HepG2 (cell line): ENCODE measurements around the gene UBXN2A. TPM values are rescaled to one million over a fixed set of nuclear protein-coding genes. Genes with fewer than 3 reads are reported as not detected.

Source experiments
- CAMTA2 ChIP-seq: sonication (generic); formaldehyde crosslinking; IDR thresholded peaks from 2 replicates; pipeline ENCODE4 v1.4.0; 2020; ENCODE audit warnings: mild to moderate bottlenecking, missing genetic modification reagents, borderline replicate concordance
- JUN ChIP-seq: sonication (generic); formaldehyde crosslinking; IDR thresholded peaks from 2 replicates; pipeline ENCODE4 v1.4.0; 2020; ENCODE audit warnings: mild to moderate bottlenecking, missing genetic modification reagents
- MAZ ChIP-seq, 2 experiments: sonication (generic) in 1 of 2; formaldehyde crosslinking in 1 of 2; IDR thresholded peaks; 2 replicates each; pipeline versions ENCODE4 v1.5.0 to v1.6.1; 2012 to 2020; ENCODE audit warnings: low read depth in 2 of 2, mild to moderate bottlenecking in 2 of 2, borderline replicate concordance in 1 of 2, improper control_type of control experiment in 1 of 2, low read length in 1 of 2, missing genetic modification reagents in 1 of 2, moderate library complexity in 1 of 2
- MTA1 ChIP-seq: sonication (generic); formaldehyde crosslinking; IDR thresholded peaks from 2 replicates; pipeline ENCODE4 v1.4.0; 2020; ENCODE audit warnings: missing genetic modification reagents, mild to moderate bottlenecking, borderline replicate concordance
- NAIF1 ChIP-seq: sonication (generic); formaldehyde crosslinking; IDR thresholded peaks from 2 replicates; pipeline ENCODE4 v1.5.0; 2020; ENCODE audit warnings: mild to moderate bottlenecking, missing genetic modification reagents, borderline replicate concordance
- POLR2A ChIP-seq, 2 experiments: IDR thresholded peaks; 2 replicates each; pipeline ENCODE4 v1.6.1; 2011; ENCODE audit warnings: low read depth in 2 of 2, low read length in 2 of 2, mild to moderate bottlenecking in 1 of 2, moderate library complexity in 1 of 2; ENCODE audit not compliant: insufficient read depth in 1 of 2
- RXRB ChIP-seq: IDR thresholded peaks from 2 replicates; pipeline ENCODE4 v1.6.1; 2016; ENCODE audit warnings: borderline replicate concordance, missing genetic modification reagents, missing compliant biosample characterization
- SP1 ChIP-seq, 2 experiments: fragments of 450-650 bp in 1 of 2; sonication (generic) in 1 of 2; formaldehyde crosslinking in 1 of 2; IDR thresholded peaks; 2 replicates each; pipeline versions ENCODE4 v1.4.0 to v1.6.1; 2016 to 2020; ENCODE audit warnings: missing genetic modification reagents in 1 of 2
- TAF1 ChIP-seq: sonication (generic); formaldehyde crosslinking; IDR thresholded peaks from 2 replicates; pipeline ENCODE4 v1.4.0; 2020; ENCODE audit warnings: missing genetic modification reagents
- polyA plus RNA-seq, 8 experiments: library from polyadenylated mRNA; depleted of rRNA in 3 of 8; stranded (reverse) in 7 of 8; unstranded in 1 of 8; fragments of >200 nt; fragmentation: Illumina TruSeq in 4 of 8; extraction: Trizol in 4 of 8; gene quantifications; 2 replicates each; pipeline versions ENCODE4 v1.2.1 to v1.2.3, GENCODE V29; 2011 to 2016; ENCODE audit warnings: low read depth in 4 of 8, missing spikeins in 1 of 8, mixed read lengths in 1 of 8; ENCODE audit not compliant: insufficient read depth in 1 of 8
- total RNA-seq, 5 experiments: library from RNA; depleted of rRNA; stranded (reverse); fragments of >200 nt; fragmentation: Illumina TruSeq; extraction: Trizol; gene quantifications; 2 replicates each; pipeline ENCODE4 v1.2.3, GENCODE V29; 2016; ENCODE audit warnings: low read depth in 1 of 5
- TF ChIP-seq, protein P1 (sequence below): sonication (generic); formaldehyde crosslinking; IDR thresholded peaks from 2 replicates; pipeline ENCODE4 v1.5.1; 2020; ENCODE audit warnings: missing genetic modification reagents, mild to moderate bottlenecking, borderline replicate concordance
- TF ChIP-seq, protein P2 (sequence below): sonication (generic); formaldehyde crosslinking; IDR thresholded peaks from 2 replicates; pipeline ENCODE4 v1.4.0; 2020; ENCODE audit warnings: missing genetic modification reagents
- TF ChIP-seq, protein P3 (sequence below): sonication (generic); formaldehyde crosslinking; IDR thresholded peaks from 2 replicates; pipeline ENCODE4 v1.4.0; 2020; ENCODE audit warnings: mild to moderate bottlenecking, missing genetic modification reagents
- TF ChIP-seq, protein P4 (sequence below): sonication (generic); formaldehyde crosslinking; IDR thresholded peaks from 2 replicates; pipeline ENCODE4 v1.4.0; 2020; ENCODE audit warnings: missing genetic modification reagents, borderline replicate concordance
- TF ChIP-seq, protein P5 (sequence below): sonication (generic); formaldehyde crosslinking; IDR thresholded peaks from 2 replicates; pipeline ENCODE4 v1.9.0; 2022; ENCODE audit warnings: low read depth, missing genetic modification reagents

Gene UBXN2A
- total and polyA plus RNA-seq, 2 of the 13 experiments (the other 11 are each of a cell fraction or from before 2014, with no cell fraction given), result 8.3 to 20.9 TPM

DNA sequence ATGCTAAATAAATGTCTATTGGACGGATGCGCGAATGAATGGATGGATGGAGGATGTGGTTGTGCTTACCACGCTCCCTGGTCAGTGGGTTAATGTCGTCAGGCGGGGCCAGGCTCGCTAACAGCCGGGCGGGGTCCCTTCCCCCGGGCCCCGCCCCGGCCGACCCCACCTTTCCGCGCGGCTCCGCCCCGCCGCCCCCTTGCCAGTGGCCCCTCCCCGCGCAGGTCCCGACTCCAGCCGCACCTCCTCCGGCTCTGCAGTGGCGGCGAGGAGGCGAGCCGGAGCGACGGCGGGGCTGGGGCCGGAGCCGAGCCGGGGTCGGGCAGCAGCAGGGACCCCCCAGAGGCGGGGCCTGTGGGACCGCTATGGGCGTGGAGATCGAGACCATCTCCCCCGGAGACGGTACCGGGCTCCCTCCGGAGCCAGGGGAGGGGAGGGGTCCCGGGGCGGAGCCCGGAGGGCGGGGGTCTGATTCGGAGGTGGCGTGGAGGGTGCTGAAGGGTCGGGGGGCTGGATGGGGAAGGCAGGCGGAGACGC lies 109.3 kb downstream of the UBXN2A start, which contains the start of gene FKBP1B (continued):
- TF ChIP-seq, protein P1, sequence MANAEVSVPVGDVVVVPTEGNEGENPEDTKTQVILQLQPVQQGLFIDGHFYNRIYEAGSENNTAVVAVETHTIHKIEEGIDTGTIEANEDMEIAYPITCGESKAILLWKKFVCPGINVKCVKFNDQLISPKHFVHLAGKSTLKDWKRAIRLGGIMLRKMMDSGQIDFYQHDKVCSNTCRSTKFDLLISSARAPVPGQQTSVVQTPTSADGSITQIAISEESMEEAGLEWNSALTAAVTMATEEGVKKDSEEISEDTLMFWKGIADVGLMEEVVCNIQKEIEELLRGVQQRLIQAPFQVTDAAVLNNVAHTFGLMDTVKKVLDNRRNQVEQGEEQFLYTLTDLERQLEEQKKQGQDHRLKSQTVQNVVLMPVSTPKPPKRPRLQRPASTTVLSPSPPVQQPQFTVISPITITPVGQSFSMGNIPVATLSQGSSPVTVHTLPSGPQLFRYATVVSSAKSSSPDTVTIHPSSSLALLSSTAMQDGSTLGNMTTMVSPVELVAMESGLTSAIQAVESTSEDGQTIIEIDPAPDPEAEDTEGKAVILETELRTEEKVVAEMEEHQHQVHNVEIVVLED (CRISPR knock-in tag), result no peak
- TF ChIP-seq, protein P2, sequence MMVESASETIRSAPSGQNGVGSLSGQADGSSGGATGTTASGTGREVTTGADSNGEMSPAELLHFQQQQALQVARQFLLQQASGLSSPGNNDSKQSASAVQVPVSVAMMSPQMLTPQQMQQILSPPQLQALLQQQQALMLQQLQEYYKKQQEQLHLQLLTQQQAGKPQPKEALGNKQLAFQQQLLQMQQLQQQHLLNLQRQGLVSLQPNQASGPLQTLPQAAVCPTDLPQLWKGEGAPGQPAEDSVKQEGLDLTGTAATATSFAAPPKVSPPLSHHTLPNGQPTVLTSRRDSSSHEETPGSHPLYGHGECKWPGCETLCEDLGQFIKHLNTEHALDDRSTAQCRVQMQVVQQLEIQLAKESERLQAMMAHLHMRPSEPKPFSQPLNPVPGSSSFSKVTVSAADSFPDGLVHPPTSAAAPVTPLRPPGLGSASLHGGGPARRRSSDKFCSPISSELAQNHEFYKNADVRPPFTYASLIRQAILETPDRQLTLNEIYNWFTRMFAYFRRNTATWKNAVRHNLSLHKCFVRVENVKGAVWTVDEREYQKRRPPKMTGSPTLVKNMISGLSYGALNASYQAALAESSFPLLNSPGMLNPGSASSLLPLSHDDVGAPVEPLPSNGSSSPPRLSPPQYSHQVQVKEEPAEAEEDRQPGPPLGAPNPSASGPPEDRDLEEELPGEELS (CRISPR knock-in tag), result 0 out of 2 replicates have a peak, but pooled peaks have one; percentile 15
- TF ChIP-seq MTA1 (CRISPR knock-in tag), result peak; percentile 31; the same call in 1 of the 2 replicates
- no peak for TF ChIP-seq JUN (CRISPR knock-in tag)
- TF ChIP-seq MAZ (IDR thresholded peaks at IDR 0.05; ENCODE audit: borderline replicate concordance, low read depth, low read length), result peak; percentile 72; the same call in 1 of the 2 replicates
- TF ChIP-seq MAZ (CRISPR knock-in tag; IDR thresholded peaks at IDR 0.05; ENCODE audit: low read depth), result peak; percentile 80
- no peak; the same call in 1 of the 2 replicates for TF ChIP-seq RXRB (CRISPR knock-in tag)
- TF ChIP-seq, protein P3, sequence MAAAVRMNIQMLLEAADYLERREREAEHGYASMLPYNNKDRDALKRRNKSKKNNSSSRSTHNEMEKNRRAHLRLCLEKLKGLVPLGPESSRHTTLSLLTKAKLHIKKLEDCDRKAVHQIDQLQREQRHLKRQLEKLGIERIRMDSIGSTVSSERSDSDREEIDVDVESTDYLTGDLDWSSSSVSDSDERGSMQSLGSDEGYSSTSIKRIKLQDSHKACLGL, result no peak; the same call in 1 of the 2 replicates
- TF ChIP-seq SP1 (IDR thresholded peaks at IDR 0.05), result no peak
- TF ChIP-seq SP1 (CRISPR knock-in tag; IDR thresholded peaks at IDR 0.05), result peak; percentile 68
- TF ChIP-seq NAIF1, result no peak
- TF ChIP-seq, protein P4, sequence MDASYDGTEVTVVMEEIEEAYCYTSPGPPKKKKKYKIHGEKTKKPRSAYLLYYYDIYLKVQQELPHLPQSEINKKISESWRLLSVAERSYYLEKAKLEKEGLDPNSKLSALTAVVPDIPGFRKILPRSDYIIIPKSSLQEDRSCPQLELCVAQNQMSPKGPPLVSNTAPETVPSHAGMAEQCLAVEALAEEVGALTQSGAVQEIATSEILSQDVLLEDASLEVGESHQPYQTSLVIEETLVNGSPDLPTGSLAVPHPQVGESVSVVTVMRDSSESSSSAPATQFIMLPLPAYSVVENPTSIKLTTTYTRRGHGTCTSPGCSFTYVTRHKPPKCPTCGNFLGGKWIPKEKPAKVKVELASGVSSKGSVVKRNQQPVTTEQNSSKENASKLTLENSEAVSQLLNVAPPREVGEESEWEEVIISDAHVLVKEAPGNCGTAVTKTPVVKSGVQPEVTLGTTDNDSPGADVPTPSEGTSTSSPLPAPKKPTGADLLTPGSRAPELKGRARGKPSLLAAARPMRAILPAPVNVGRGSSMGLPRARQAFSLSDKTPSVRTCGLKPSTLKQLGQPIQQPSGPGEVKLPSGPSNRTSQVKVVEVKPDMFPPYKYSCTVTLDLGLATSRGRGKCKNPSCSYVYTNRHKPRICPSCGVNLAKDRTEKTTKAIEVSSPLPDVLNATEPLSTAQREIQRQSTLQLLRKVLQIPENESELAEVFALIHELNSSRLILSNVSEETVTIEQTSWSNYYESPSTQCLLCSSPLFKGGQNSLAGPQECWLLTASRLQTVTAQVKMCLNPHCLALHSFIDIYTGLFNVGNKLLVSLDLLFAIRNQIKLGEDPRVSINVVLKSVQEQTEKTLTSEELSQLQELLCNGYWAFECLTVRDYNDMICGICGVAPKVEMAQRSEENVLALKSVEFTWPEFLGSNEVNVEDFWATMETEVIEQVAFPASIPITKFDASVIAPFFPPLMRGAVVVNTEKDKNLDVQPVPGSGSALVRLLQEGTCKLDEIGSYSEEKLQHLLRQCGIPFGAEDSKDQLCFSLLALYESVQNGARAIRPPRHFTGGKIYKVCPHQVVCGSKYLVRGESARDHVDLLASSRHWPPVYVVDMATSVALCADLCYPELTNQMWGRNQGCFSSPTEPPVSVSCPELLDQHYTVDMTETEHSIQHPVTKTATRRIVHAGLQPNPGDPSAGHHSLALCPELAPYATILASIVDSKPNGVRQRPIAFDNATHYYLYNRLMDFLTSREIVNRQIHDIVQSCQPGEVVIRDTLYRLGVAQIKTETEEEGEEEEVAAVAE (CRISPR knock-in tag), result no peak
- TF ChIP-seq CAMTA2, result no peak
- TF ChIP-seq POLR2A (IDR thresholded peaks at IDR 0.05; ENCODE audit: insufficient read depth in 1 of 2, low read depth in 2 of 2, low read length in 2 of 2), result peak; percentile 71 to 89
- TF ChIP-seq TAF1 (CRISPR knock-in tag), result peak; percentile 78
- TF ChIP-seq, protein P5, sequence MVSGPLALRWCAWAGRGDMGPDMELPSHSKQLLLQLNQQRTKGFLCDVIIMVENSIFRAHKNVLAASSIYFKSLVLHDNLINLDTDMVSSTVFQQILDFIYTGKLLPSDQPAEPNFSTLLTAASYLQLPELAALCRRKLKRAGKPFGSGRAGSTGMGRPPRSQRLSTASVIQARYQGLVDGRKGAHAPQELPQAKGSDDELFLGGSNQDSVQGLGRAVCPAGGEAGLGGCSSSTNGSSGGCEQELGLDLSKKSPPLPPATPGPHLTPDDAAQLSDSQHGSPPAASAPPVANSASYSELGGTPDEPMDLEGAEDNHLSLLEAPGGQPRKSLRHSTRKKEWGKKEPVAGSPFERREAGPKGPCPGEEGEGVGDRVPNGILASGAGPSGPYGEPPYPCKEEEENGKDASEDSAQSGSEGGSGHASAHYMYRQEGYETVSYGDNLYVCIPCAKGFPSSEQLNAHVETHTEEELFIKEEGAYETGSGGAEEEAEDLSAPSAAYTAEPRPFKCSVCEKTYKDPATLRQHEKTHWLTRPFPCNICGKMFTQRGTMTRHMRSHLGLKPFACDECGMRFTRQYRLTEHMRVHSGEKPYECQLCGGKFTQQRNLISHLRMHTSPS (CRISPR knock-in tag), result no peak
